CD14-positive monocyte (primary cell): ENCODE results near the gene HERC2. TPM values are rescaled to one million over a fixed set of nuclear protein-coding genes. Genes with fewer than 3 reads are reported as not detected.

Source experiments
- DNase-seq, 3 donors: peaks; one replicate each; pipeline ENCODE4 v3.0.0-alpha.2; 2011 to 2022
- H2AFZ ChIP-seq: 2 replicates; pipeline ENCODE4 v1.6.0; 2012; ENCODE audit warnings: mild to moderate bottlenecking, low read depth, low read length, inconsistent platforms; ENCODE audit not compliant: insufficient read depth, poor library complexity, severe bottlenecking
- H3K27ac ChIP-seq, 2 donors: 1 replicate in 1 of 2; 2 replicates in 1 of 2; pipeline ENCODE4 v1.5.1; 2012 to 2013; ENCODE audit warnings: low read length in 2 of 2, control low read depth in 1 of 2, inconsistent platforms in 1 of 2, low read depth in 1 of 2, mild to moderate bottlenecking in 1 of 2
- H3K27me3 ChIP-seq, 2 donors: one replicate each; pipeline versions ENCODE4 v1.6.0 to v1.6.1; 2011 to 2013; ENCODE audit warnings: low read length in 2 of 2; ENCODE audit not compliant: control insufficient read depth in 2 of 2, insufficient read depth in 2 of 2
- H3K36me3 ChIP-seq, 2 donors: replicated peaks in 1 of 2; 1 replicate in 1 of 2; 2 replicates in 1 of 2; pipeline versions ENCODE4 v1.5.1 to v1.6.1; 2012 to 2013; ENCODE audit warnings: low read length in 2 of 2, control low read depth in 1 of 2, inconsistent platforms in 1 of 2, mild to moderate bottlenecking in 1 of 2; ENCODE audit not compliant: insufficient read depth in 2 of 2, control insufficient read depth in 1 of 2
- H3K4me1 ChIP-seq, 2 donors: 1 replicate in 1 of 2; 2 replicates in 1 of 2; pipeline versions ENCODE4 v1.5.1 to v1.6.1; 2012 to 2013; ENCODE audit warnings: low read length in 2 of 2, control low read depth in 1 of 2, inconsistent platforms in 1 of 2, mild to moderate bottlenecking in 1 of 2, moderate library complexity in 1 of 2; ENCODE audit not compliant: insufficient read depth in 2 of 2, control insufficient read depth in 1 of 2
- H3K4me2 ChIP-seq: replicated peaks from 2 replicates; pipeline ENCODE3; 2012; ENCODE audit warnings: low read length, moderate library complexity, mild to moderate bottlenecking; ENCODE audit not compliant: poor library complexity, severe bottlenecking; ENCODE audit errors: extremely low read depth
- H3K4me3 ChIP-seq, 3 experiments: fragments of 200-600 bp in 1 of 3; sonication (generic) in 1 of 3; replicated peaks in 1 of 3; 1 replicate in 2 of 3; 2 replicates in 1 of 3; pipeline ENCODE4 v1.5.1; 2011 to 2013; ENCODE audit warnings: low read length in 3 of 3, mild to moderate bottlenecking in 3 of 3, control low read depth in 2 of 3, low read depth in 2 of 3, inconsistent platforms in 1 of 3, moderate library complexity in 1 of 3
- H3K79me2 ChIP-seq: 2 replicates; pipeline ENCODE4 v1.6.0; 2012; ENCODE audit warnings: mild to moderate bottlenecking, control low read depth, inconsistent platforms, low read length, moderate library complexity; ENCODE audit not compliant: insufficient read depth
- H3K9ac ChIP-seq: 2 replicates; pipeline ENCODE4 v1.6.0; 2017; ENCODE audit warnings: low read length, mild to moderate bottlenecking; ENCODE audit not compliant: insufficient read depth, poor library complexity, severe bottlenecking
- H3K9me3 ChIP-seq, 2 donors: replicated peaks in 1 of 2; 1 replicate in 1 of 2; 2 replicates in 1 of 2; pipeline versions ENCODE4 v1.5.1 to v1.6.1; 2012 to 2013; ENCODE audit warnings: low read length in 2 of 2, control low read depth in 1 of 2; ENCODE audit not compliant: control insufficient read depth in 1 of 2, insufficient read depth in 1 of 2
- H4K20me1 ChIP-seq: 2 replicates; pipeline ENCODE4 v1.6.0; 2012; ENCODE audit warnings: mild to moderate bottlenecking, low read length, control low read depth, moderate library complexity; ENCODE audit not compliant: insufficient read depth
- H3K27ac Mint-ChIP-seq, 7 donors: one replicate each; pipeline ENCODE4 v1.8.0; 2020; ENCODE audit warnings: mild to moderate bottlenecking in 7 of 7, mixed read lengths in 7 of 7, moderate library complexity in 6 of 7, inconsistent platforms in 2 of 7
- H3K27me3 Mint-ChIP-seq, 3 donors: one replicate each; pipeline ENCODE4 v1.8.0; 2021 to 2022; ENCODE audit warnings: low read depth in 3 of 3, mild to moderate bottlenecking in 3 of 3, mixed read lengths in 3 of 3, moderate library complexity in 3 of 3, inconsistent platforms in 1 of 3
- H3K36me3 Mint-ChIP-seq, 2 donors: one replicate each; pipeline ENCODE4 v1.8.0; 2020; ENCODE audit warnings: mixed read lengths in 2 of 2, inconsistent platforms in 1 of 2, mild to moderate bottlenecking in 1 of 2
- H3K4me1 Mint-ChIP-seq: one replicate; pipeline ENCODE4 v1.8.0; 2020; ENCODE audit warnings: mild to moderate bottlenecking, mixed read lengths
- H3K4me3 Mint-ChIP-seq, 2 donors: one replicate each; pipeline ENCODE4 v1.8.0; 2020; ENCODE audit warnings: mild to moderate bottlenecking in 2 of 2, mixed read lengths in 2 of 2, moderate library complexity in 1 of 2
- H3K9me3 Mint-ChIP-seq, 7 donors: one replicate each; pipeline ENCODE4 v1.8.0; 2020 to 2022; ENCODE audit warnings: mixed read lengths in 7 of 7, mild to moderate bottlenecking in 6 of 7, moderate library complexity in 6 of 7, inconsistent platforms in 2 of 7
- CTCF ChIP-seq: fragments of 200-600 bp; IDR thresholded peaks from one replicate; pipeline ENCODE4 v1.8.0; 2022; ENCODE audit warnings: antibody characterized with exemption, mild to moderate bottlenecking
- WGBS: methylation state at CpG from one replicate; pipeline ENCODE4 v1.1.5; 2013; ENCODE audit warnings: missing lambda C conversion rate; ENCODE audit not compliant: insufficient coverage; 5-methylcytosine and 5-hydroxymethylcytosine counted together
- intact Hi-C, 2 donors: fragments of 100-400 bp; cut with micrococcal nuclease; formaldehyde crosslinking; loops; one replicate each; pipeline versions ENCODE4 v1.15.0 to v1.15.1; 2023
- polyA plus RNA-seq, 3 donors: library from polyadenylated mRNA; depleted of rRNA in 1 of 3; unstranded in 2 of 3; stranded (reverse) in 1 of 3; fragments of 300-500 nt in 2 of 3; fragments of >200 nt in 1 of 3; fragmentation: Illumina TruSeq in 2 of 3; gene quantifications; 1 replicate in 2 of 3; 2 replicates in 1 of 3; pipeline ENCODE4 v1.2.3, GENCODE V29; 2012 to 2021

HERC2 gene
- polyA plus RNA-seq, 3 donors = 3.1 to 9.0 (median 4.7) TPM

DNA sequence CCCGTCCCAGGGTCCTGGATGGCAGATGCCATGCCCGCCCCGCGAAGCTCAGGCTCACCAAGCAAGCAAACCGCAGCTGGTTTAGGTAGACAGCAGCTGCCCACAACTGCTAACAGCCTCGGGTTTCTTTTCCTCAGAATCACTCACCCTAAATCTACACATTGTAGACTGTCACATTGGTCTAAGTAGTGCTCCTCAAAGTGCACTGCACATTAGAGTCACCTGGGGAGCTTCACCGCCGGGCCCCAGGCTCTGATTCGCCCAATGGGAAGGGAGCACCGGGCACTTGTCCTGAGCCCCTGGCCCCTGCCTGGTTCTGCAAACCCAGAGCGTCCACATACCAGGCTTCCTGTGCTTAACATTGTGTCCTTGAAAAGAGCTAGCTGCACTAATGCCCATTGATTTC lies 223.6 kb downstream of the HERC2 start:
- Mint-ChIP-seq H3K36me3 (peaks cover 6 to 11% of the 10 kb centered on the region in 2 donors), H3K27ac (peak overlapping the region in 1 of 7 donors; percentile 13), H3K4me3 (peak overlapping the region in 1 of 2 donors; percentile 74), H3K9me3 (peaks cover 0 to 43% (median 34%) of the 10 kb centered on the region in 7 donors), H3K27me3 (peaks cover 75 to 84% (median 80%) of the 10 kb centered on the region in 3 donors), H3K4me1 (peaks cover 32% of the 10 kb centered on the region)
- Histone ChIP-seq H3K9me3 (peaks cover 14 to 46% of the 10 kb centered on the region in 2 donors), H4K20me1 (no peaks in the 10 kb centered on the region), H3K4me2 (no peak overlapping the region), H3K4me1 (peaks cover 24 to 37% of the 10 kb centered on the region in 2 donors), H3K9ac (no peak overlapping the region), H3K27ac (no peak overlapping the region), H3K4me3 (no peak overlapping the region), H2AFZ (no peak overlapping the region), H3K36me3 (no peaks in the 10 kb centered on the region), H3K79me2 (no peaks in the 10 kb centered on the region), H3K27me3 (peaks cover 58 to 83% of the 10 kb centered on the region in 2 donors)
- TF ChIP-seq CTCF = no peak
- intact Hi-C loops = no loop called here
- DNase-seq = no peak
- WGBS = 43% methylated on average over 9 of the region's 11 CpGs

- Histone ChIP-seq H3K4me1 (peaks cover 24 to 37% of the 10 kb centered on the region in 2 donors), H3K27me3 (peaks cover 60 to 89% of the 10 kb centered on the region in 2 donors), H3K9me3 (peaks cover 14 to 51% of the 10 kb centered on the region in 2 donors), H3K36me3 (no peaks in the 10 kb centered on the region), H3K79me2 (no peaks in the 10 kb centered on the region), H2AFZ (no peak overlapping the region), H3K4me3 (no peak overlapping the region), H3K4me2 (no peak overlapping the region), H3K27ac (no peak overlapping the region), H4K20me1 (no peaks in the 10 kb centered on the region), H3K9ac (no peak overlapping the region)
- 81% methylated on average over 4 of the region's 5 CpGs for WGBS
- Mint-ChIP-seq H3K9me3 (peaks cover 0 to 45% (median 38%) of the 10 kb centered on the region in 7 donors), H3K36me3 (peaks cover 6 to 11% of the 10 kb centered on the region in 2 donors), H3K27ac (no peak overlapping the region), H3K4me3 (peak overlapping the region in 1 of 2 donors; percentile 74), H3K4me1 (peaks cover 32% of the 10 kb centered on the region), H3K27me3 (peaks cover 81 to 87% (median 85%) of the 10 kb centered on the region in 3 donors)
- intact Hi-C loops = no loop called here
- TF ChIP-seq CTCF = no peak
- no peak for DNase-seq
These were observed 224.2 kb downstream of the HERC2 start for GRCh38 chr15:28097656-28098359.
